ENCODE results near the gene CTBP1.

GRCh38 chr4:1209821-1210220 is 39.1 kb downstream of the CTBP1 start:
- TF ChIP-seq CTCF (conservative IDR thresholded peaks at IDR 0.05; ENCODE audit: low read length) (no peak), EZH2phosphoT487 (IDR thresholded peaks at IDR 0.05; ENCODE audit: borderline replicate concordance) (no peak)
